GM19372 (cell line): ENCODE data around the gene IRAG1.

ENCODE experiments used
- ATAC-seq: cut with Tn5 transposase; IDR thresholded peaks from one replicate; pipeline ENCODE4 v1.9.1; 2021; ENCODE audit warnings: mild to moderate bottlenecking, low read depth, moderate library complexity; ENCODE audit not compliant: unreplicated experiment

IRAG1 gene, protein sequence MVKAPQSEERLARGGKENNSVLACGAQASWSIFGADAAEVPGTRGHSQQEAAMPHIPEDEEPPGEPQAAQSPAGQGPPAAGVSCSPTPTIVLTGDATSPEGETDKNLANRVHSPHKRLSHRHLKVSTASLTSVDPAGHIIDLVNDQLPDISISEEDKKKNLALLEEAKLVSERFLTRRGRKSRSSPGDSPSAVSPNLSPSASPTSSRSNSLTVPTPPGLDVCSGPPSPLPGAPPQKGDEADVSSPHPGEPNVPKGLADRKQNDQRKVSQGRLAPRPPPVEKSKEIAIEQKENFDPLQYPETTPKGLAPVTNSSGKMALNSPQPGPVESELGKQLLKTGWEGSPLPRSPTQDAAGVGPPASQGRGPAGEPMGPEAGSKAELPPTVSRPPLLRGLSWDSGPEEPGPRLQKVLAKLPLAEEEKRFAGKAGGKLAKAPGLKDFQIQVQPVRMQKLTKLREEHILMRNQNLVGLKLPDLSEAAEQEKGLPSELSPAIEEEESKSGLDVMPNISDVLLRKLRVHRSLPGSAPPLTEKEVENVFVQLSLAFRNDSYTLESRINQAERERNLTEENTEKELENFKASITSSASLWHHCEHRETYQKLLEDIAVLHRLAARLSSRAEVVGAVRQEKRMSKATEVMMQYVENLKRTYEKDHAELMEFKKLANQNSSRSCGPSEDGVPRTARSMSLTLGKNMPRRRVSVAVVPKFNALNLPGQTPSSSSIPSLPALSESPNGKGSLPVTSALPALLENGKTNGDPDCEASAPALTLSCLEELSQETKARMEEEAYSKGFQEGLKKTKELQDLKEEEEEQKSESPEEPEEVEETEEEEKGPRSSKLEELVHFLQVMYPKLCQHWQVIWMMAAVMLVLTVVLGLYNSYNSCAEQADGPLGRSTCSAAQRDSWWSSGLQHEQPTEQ

DNA sequence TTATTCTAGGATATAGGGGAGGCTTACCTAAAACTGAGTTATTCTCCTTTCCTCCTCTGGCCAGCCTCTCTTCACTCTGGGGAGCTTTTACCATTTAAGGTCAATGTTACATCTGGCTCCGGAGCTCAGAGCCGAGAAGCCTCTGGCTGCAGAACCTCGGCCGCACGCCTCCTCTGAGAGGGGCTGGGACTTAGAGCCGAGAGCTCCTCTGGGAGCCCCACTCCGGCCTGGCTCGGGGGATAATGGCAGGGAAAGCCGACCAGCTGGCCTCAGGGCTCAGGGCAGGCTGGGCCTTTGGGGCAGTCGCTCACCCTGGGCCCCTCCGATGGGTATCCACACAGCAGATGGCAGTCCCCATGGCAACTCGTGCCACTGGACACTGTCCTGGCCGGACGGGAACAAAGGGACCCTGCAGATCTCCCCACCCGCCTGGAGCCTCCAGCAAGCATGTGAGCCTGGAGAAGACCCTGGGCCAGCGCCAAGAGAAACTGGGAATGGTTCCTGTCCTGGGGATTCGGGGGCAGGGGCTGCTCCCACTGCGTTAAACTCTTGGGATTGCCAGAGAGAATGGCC, at the start of gene IRAG1:
Gene IRAG1, minus strand, starts transcription at position 247 of the 573 bp plus-strand sequence. Its CDS starts 153 bp downstream, at position 94.
- no peak for ATAC-seq

DNA sequence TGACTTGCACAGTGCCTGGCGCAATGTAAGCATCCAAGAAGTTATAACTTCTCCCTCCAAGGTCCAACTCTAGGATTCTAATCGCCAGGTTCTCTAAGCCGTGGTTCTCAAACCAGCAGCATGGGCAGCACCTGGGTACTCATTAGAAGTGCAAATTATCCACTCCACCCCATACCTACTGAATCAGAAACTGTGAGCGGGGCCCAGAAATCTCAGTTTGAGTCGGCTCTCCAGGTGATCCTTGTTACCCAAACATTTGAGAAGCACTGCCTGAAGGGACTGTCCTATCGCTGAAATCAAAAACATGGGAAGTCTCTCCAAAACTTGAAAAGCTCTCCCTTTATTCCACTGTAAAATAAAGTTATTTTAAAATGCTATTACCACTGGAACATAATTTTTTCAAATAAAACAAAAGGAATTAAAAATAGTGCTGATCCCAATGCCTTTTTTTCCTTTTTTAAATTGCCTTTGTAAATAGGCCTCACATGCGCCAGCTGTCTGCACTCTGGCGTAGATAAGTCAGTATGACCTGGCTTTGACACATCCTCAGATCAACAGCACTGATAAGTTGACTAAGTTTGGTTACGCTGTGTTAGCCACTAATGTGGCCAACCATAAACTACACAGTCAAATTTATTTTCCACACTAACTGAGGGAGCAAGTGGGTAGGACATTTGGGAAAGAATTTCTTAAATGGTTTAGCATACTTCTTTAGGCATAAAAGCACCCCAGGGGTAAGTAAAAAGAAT, 49.1 kb upstream of the IRAG1 start:
- no peak for ATAC-seq

DNA sequence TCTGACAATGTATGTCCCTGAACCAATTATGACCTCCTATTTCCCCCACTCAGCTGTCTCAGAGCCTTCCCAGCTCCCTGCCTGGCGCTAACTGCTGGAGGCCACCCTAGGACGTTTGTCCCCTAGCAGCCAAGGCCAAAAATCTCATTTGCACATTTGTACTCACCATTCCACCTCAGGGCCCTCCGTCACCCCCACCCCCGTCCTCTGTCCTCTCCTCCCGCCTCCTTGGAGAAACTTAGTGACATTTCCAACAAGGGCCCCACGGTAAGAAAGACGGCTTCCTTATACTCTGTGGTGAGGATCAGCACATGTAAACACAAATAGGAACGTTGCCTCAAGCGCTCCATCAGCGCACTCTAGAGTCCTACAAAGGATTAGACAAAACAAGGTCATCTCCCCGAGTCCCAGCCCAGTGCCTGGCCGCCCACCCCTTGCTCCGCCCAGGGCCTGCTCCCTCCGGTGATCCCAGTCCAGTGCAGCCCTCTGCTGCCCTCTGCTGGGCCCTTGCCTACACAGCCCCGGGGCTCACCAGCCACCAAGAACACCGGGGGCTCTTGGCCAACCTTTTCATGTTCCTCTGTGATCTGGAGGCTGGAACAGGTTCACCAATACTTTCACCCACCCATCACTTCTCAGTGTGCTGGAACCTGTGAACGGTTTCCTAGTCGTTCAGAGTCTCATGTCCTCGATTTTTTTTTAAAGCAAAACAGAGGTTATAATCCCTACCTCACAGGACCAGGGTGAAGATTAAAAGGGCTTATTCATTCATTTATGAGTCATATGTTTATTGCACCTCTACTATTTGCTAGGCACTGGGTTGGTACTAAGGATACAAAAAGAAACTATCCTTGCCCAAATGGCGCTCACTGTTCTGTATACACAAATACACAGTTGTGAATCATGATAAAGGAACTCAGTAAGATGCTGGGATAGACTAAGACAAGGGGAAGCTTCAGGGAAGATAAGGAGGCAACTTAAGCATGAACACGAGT, 42.2 kb upstream of the IRAG1 start:
- ATAC-seq: peak; percentile 99

DNA sequence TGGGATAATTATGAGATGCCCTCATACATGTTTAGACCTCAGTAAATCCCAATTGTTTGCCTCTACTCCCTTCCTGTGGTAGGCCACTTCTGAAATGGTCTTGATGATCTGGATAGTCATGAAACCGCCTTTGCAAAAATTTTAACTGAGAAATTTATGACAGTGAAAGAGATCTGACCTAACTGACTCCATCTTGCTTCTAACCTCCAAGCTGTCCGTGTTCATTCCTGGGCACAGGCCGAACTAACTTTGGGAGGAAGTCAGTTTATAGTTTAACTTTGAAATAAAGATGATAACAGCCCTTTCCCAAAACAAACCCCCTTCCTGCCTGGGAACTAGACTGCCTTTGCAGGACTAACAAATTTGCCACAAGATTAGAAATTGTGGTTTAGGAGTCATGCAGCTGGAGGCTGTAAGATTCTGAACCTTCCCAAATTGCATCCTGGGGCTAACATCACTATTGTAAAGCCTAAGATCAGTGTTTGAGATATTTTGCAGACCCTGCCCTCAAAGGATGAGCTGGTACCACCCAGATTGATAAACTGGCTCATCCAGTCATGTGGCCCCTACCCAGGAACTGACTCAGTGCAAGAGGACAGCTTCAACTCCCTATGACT, 37.6 kb upstream of the IRAG1 start:
- ATAC-seq: no peak

DNA sequence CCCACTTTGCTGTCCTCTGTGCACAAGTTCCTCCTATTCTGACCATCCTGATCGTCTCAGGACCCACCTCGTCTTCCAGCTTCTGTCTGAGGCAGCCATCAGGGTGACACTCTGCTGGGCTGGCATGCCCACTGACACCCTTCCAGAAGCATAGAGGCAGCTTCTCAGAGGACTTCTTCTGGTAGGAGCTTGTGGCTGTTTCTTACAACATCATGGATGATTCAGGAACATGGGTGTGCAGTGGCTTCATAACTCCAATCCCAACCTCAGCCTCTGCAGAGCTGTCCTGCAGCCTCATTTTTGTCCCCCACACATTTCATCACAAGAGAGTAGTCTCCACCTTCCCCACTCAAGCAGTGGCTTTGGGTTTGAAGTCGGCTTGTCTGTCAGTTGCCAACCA, 36.6 kb upstream of the IRAG1 start:
- no peak for ATAC-seq

DNA sequence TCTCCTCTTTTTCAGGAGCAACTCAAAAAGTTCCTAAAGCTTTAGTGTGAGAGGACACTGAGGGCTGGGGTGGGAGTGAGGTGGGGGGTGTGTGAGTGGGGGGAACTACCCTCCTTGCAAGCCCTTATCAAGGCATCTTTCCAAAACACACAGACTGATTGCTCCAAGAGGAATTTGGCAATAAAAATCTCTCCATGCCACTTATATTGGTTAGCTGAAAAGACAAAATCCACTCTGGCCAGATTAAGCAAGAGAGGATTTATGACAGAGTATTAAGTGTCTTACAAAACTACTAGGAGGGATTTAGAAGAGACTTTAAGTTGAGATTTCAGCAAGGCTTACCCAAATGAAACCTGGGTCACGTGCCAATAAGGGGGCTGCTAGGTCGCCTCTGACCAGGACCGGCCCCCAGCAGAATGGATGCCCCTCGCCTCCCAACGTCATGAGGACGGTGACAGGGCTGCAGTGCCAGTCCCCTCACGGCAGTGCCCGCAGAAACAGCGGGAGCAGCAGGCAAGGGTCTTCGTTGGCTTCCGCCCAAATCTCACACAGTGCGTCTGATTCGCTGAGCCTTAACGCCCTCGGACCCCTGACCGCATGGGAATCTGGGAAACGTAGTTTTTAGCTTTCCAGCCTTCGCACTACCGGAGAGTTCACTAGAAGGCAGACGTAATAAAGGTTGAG, 35.4 kb upstream of the IRAG1 start:
- no peak for ATAC-seq

DNA sequence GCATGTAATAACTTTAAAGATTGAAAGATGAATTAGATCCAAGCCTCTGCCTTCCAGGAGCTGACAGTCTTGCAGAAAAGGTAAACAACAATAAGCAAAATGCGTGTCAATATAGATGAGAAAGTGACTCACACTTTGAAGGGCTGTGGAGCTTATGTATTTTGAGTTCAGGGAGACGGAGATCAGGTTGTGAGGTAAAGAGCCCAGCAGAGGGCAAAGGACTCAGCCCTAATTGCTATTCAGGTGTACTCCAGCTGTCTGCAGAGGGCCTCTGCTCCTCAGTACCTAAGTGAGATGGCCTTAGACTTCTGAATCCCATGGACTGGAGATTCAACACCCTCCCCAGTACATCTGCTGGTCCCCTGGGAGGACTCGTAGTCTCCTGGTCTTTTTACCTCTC, 34.6 kb upstream of the IRAG1 start:
- ATAC-seq: no peak

DNA sequence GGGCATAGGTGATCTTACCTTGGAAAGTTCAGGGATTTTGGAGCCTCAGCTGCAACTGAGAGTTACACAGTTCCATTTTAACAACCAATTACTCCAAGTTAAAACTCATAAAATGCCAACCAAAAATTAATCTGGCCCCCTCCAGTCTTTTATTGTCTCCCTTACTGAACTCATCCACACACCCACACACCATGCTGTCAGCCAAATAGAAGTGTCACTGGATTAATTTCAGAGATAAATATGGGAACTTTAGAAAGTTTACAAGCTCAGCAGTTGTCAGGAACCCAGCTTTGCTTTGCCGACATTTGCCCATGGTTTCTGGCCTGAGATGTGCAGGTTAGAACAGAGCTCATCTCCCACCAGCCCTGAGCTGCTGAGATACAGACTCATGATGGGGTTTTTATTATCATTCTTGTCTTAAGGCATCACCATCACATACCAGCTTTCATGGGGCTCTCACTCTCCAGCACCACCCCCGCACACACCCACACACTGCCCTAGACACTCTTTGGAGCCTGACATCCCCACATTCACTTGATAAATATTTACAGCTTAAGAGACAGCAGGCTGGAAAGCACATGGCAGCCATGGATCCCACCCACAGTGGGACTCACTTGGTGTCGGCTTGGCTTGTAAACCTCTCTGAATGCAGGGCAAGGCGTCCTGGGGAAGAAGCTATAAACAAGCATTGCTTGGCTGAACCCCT, 33.7 kb upstream of the IRAG1 start:
- no peak for ATAC-seq

DNA sequence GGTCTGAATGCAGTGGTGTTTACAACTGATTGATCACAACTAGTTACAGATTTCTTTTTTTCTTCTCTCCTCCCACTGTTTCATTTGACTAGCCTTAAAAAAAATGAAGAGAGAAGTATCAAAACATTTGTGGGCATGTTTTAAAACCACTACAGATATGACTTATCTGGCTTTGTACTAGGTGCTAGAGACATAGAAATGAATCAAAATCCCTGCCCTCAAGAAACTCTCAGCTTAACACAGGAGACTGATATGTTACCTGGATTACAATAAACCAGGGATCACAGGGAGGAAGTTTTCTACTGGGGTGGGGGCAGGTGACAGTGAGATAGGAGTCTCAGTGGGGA, 32.3 kb upstream of the IRAG1 start:
- no peak for ATAC-seq

DNA sequence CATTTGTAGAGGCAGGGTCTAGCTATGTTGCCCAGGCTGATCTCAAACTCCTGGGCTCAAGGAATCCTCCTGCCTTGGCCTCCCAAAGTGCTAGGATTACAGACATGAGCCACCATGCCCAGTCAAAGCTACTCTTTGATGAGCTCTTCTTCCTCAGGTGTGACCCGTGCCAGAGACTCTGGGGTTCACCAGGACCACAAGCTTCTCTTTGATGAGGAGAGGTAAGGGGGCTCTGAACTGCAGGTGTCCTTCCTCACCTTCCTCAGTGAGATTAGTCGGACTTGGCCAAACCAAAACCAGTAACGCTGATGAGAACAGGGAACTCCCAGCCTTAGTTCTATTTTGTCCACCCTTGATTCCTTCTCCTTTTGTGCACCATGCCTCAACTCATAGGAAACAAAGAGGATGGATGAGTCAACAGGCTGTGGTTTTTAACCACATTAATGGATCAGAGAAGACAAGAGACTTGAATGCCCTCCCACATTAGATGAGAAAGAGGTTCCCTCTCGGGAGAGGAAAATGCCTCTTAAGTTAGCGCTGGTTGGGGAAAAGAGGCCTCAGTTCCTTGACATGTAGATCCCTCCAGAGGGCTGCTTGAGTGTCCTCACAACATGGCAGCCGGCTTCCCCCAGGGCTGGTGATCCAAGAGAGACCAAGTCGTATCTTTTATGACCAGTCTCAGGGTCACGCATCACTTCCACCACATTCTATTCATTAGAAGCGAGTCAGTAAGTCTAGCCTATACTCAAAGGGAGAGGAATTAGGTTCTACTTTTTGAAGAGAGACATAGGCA, 31.8 kb upstream of the IRAG1 start:
- ATAC-seq: no peak

DNA sequence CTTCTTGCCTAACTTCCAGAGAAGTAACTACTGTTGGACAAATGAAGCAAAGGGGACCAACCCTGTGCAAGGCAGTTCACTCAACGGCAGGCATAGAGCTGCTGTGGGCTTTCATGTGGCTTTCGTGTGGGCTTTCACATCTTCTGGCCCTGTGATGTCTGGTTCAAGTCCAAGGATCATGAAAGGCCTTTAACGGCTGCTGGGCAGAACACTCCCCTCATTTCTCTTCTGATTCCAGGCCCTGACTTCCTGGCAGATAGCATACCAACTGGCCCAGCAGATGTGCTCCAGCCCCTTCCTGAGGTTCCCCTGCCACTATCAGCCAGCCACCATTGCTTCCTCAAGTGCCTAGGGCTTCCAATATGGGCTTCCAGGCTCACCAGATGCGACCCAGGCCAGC, 28.8 kb upstream of the IRAG1 start:
- no peak for ATAC-seq

DNA sequence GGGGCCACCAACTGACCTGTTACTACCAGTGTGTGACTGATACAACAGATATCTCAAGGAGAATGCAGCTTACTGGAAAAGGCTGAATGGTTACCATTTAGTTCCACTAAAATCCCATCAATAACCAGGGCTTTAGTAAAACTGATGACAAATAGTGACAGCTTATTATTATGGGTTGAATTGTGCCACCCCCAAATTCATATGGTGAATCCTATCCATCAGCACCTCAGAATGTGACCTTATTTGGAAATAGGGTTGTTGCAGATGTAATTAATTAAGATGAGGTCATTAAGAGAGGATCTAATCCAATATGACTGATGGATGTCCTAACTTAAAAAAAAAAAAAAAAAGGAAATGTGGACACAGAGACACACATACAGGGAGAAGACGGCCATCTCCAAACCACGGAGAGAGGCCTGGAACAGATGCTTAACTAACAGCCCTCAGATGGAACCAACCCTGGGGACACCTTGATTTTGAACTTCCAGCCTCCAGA, 27.4 kb upstream of the IRAG1 start:
- ATAC-seq: no peak

DNA sequence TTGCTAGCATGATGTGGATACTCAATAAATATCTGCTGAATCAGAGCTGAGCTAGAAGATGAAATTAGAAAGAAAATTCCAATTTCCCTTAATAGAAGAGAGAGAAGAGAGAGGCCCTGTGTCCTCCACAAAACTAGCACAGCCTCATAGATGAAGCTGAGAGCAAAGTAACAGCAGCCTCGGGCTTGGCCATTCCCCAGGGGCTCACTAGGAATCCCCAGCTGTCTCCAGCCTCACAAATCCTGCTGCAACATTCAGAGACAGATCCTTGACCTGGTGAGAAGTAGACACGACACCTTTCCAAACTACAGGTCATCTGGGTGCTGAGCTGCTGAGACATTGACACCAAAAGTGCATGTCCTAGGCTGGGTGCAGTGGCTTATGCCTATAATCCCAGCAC, 26.1 kb upstream of the IRAG1 start:
- ATAC-seq: no peak

DNA sequence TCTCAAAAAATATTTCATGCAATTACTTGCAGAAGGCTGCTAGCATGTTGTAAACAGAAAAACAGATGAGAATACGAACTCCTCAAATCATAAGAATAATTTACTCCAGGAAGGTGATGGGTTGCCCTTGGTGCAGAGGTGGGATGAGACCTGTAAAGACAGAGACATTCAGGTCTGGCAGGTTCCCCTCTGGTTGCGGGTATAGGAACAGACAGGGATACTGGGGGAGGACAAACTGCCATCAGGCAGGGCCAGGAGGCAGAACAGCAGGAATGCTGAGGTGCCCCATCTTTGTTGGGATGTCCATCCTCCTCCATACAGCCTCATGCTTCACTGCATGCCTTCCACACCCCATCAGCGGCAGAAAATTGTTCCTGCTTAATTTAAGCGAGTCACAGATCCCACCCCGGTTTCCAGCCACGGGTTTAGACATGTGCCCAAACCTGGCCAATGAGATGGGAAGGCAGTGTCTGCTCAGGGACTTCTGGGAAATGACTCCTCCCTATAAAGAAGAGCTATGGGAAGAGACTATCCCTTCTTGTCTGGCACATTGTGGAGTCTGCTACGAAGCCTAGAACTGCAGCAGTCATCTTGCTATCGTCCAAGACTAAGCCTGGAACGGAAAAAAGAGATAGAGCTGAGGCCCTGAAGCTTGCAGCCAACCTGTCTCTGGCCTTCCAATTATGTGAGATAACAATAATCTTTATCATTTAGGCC, 23.1 kb upstream of the IRAG1 start:
- ATAC-seq: no peak

DNA sequence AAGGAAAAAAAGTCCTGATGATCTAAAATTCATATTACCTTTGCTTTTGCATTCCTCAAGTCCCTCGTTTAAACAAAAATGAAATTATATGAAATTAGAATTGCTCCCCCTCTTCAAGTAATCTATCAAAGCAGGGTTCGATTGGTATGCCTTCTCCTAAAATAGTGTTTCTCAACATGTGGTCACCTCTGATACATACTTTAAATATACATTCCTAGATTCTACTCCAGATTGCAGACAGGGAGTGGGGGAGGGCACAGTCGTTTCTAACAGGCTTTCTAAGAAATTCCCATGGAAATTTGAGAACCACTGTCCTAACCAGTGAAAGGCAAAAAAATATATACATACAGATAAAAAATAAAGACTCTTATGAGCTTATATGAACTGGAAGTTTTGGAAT, 22.6 kb upstream of the IRAG1 start:
- ATAC-seq: no peak

DNA sequence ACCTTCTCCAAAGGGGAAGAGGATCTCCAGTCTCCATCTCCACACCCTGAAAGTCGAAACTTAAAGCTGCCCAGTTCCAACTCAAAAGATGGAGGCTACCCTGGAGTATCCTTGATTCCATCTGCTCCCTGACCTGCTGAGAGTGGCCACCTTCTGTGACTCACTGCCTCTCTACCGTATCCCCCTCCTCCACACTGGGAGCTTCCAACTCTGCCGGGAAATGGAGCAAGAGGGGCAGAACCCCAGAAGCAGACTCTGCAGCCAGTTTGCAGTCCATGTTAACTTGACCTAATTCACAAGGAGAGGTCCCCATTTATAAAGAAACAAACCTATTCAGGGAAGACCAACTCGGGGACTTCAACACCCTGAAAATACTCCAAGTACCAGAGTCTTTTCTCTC, 22.0 kb upstream of the IRAG1 start:
- ATAC-seq: no peak
